Measurements from ENCODE around the gene BABAM2.
A peak's percentile ranks its signal among the peaks of the same experiment; 100 is the strongest.
"Not testable (repeated sequence)": the region's sequence is repeated elsewhere in the genome, so short reads cannot be mapped to it uniquely, and the experiment has no call there.

BABAM2 gene

DNA sequence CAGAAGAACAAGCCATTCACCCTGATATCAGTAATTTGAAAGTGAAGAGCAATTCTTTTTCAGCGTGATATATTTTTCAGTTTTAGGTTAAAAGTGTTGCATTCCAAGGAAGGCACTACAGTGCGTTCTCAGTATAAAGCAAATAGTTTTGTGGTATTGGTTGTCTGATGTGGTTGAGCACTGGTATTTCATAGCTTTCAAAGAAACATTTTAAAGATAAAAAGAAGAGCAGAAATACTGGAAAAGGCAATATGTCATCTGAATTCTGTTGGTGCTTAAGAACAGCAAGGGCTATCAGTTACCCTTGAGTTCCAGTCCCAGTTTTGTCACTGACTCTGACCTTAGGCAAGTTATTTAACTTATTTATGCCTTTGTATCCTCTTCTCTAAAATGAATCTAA lies 191.6 kb downstream of the BABAM2 start:
- no peak for DNase-seq (ENCODE audit: low read depth)

GRCh38 chr2:28083476-28083875 lies 192.9 kb downstream of the BABAM2 start:
- no peak for DNase-seq (ENCODE audit: low read depth)

- no peak for DNase-seq (ENCODE audit: low read depth)
These were observed 194.0 kb downstream of the BABAM2 start for GRCh38 chr2:28084564-28084963.

- DNase-seq (ENCODE audit: low read depth) = no peak
These were observed 194.7 kb downstream of the BABAM2 start for GRCh38 chr2:28085201-28085600.

- no peak for DNase-seq (ENCODE audit: low read depth)
These were observed 196.1 kb downstream of the BABAM2 start for GRCh38 chr2:28086611-28087010.

DNA sequence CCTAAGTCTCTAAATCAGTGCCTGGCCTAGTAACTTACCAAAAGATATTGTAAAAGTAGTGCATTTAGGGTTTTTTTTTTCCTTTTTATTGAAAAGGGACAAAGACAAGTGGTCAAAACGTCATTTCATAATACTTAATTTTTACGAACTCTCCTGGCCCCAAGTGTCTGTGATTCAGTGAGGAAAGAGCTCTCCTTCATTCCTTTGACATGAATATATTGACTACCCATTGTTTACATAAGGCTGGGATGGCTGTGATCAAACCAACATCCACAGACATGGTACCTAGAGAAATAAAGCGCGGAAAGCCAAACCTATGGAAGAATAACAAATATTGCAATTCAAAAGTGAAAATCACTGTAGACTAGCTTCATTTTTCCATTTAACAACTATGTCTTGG lies 198.4 kb downstream of the BABAM2 start:
- DNase-seq (ENCODE audit: low read depth) = no peak

DNA sequence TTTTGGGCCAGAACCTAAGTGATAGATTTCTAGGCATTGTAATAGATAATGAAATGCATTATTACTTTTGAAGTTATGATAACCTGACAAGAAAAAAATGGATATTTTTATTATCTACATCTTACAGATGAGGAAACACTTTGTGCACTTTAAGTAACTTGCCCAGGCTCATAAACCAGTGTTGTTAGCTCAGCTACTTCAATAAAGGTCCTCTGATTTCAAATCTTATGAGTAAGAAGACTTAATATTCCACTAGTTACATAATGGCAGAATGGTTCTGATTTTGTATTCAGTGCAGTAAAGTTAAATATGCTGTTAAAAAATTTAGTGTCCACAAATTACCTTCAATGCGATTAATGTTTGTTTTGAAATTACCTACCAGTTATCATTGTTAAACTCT lies 199.0 kb downstream of the BABAM2 start:
- DNase-seq (ENCODE audit: low read depth) = no peak

DNA sequence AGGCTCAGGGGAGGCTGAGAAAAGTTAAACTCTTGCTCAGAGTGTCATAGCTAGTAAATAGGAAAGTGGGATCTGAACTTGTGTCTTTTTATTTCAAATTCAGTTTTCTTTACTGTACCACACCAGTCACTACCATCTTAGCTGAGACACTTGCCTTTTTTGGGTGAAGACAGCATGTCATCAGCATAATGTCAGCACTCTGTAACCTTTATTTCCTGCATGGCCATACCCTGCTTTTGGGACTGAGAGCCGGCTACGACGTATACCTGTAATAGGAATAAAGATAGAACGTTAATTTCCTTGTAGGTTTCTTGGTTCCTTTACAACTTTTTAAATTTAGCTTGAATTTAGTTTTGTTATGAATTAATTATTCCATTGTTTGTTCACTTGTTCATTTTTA lies 202.8 kb downstream of the BABAM2 start:
- DNase-seq (ENCODE audit: low read depth) = no peak

- no peak for DNase-seq (ENCODE audit: low read depth)
These were observed 203.2 kb downstream of the BABAM2 start for GRCh38 chr2:28093768-28094167.

- DNase-seq (ENCODE audit: low read depth) = no peak
These were observed 204.2 kb downstream of the BABAM2 start for GRCh38 chr2:28094739-28095138.

DNA sequence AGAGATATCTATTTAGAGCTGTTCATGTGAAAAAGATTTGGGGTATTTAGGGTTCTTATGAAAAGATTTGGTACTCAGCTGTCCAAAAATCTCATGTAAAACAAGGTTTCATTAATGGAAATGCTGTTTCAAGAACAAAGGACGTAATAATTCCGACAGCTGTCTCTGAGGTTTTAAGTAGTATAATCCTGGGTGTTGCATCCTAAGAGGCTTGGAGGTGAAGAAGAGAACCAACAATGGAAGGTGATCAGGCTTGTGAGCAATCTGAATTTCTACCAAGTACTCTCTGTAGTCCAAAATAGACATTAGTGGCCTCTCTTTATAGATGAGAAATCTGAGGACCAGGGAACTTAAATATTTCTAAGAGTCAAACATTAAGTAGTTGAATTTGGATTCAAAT lies 205.1 kb downstream of the BABAM2 start:
- DNase-seq (ENCODE audit: low read depth) = no peak

DNA sequence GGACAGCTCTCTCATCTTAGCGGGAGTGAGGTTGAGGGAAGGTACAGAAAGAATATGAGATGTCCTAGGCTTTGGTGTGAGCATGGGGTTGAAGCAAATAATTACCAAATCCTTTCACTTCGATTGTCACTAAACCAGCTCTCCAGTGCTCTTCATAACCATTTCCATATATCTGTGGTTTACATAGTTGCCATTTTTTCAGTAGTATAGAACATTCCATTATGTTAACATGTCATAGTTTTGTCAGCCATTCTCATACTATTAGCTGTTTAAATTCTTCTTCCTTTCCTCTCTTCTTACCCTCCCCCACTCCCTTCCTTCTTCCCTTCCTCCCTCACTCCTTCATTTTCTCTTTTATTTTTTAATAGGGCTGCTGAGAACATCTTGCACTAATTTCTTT lies 205.9 kb downstream of the BABAM2 start:
- no peak for DNase-seq (ENCODE audit: low read depth)

GRCh38 chr2:28098501-28099225 lies 208.1 kb downstream of the BABAM2 start:
- DNase-seq (ENCODE audit: low read depth) = no peak

DNA sequence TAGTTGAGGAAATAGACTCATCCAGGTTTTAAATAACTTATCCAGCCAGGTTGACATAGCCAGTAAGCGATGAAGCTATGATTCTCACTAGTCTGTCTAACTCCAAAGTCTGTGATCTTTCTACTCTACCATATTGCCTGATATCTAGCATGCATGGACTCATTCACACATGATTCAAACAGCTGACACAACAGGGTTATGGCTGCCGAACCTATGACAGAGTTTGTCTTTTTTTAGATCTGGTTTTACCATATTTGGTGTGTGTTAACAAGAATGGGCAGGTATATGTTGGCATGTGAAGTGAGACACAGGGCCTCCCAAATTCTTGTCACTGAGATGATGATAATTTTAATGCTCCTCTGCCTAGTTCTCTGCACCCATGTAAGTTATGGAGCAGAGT lies 210.6 kb downstream of the BABAM2 start:
- no peak for DNase-seq (ENCODE audit: low read depth)

- DNase-seq (ENCODE audit: low read depth) = no peak
These were observed 211.4 kb downstream of the BABAM2 start for GRCh38 chr2:28101892-28102291.

DNA sequence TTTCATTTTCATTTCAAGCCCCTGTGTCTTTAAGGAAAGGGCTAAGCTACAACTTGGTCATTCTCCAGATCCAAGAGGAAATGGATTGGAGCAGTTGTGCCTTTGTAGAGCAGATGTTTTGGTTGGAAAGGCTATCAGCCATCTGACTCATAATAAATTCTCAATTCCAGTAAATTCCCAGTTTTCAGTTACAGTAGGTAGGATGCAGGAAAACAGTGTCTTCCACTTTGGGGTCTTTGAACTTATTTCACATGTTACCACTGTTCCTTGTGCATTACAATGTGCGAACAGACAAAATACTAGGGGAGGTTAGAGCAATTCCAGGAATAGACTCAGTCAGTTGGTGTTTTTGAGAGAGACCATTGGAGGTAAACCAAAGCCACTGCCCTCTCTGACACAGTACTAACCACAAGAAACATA lies 211.9 kb downstream of the BABAM2 start:
- peak; percentile 51 for DNase-seq (ENCODE audit: low read depth)

DNA sequence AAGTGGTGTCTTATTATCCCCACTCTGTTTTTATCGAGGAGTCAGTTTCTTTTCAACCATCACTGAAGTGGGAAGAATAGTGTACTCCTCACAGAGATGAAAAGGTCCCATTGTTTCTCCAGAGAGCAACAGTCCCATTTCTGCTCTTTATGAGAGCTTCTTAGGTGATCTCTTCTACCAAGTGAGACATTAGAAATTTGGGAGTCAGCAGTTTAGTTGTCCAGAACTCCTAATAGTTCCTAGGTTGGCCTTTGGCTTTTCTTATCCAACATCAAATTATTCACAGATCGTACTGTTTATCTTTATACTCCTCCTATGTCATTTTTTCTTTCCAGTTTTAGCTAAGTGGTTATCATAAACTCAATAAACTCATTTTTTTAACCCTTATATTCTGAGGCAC lies 213.1 kb downstream of the BABAM2 start:
- DNase-seq (ENCODE audit: low read depth) = no peak

GRCh38 chr2:28108143-28108542 lies 217.6 kb downstream of the BABAM2 start:
- no peak for DNase-seq (ENCODE audit: low read depth)

- DNase-seq (ENCODE audit: low read depth) = not testable (repeated sequence)
These were observed 223.2 kb downstream of the BABAM2 start for GRCh38 chr2:28113771-28114170.

- no peak for DNase-seq (ENCODE audit: low read depth)
These were observed 226.6 kb downstream of the BABAM2 start for GRCh38 chr2:28117104-28117596.

DNA sequence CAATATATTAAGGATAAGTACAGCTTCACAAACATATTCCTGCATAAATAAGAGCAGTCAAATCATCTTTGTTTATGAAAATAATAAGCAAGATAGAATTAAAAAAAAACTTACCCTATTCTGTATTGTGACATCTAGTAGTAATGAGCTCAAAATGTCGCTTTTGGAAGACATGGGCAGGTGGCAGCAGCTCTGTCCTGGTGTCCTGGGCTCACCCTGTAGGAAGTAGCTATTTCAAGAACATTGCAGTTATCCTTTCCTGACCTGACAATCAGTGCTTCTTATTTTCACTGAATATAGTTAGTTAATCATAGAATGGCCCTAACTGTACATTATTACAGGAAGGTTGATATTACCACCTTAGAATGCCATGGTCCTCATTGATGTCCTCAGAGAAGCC lies 229.1 kb downstream of the BABAM2 start:
- no peak for DNase-seq (ENCODE audit: low read depth)

- DNase-seq (ENCODE audit: low read depth) = no peak
These were observed 237.9 kb downstream of the BABAM2 start for GRCh38 chr2:28128281-28128950.

DNA sequence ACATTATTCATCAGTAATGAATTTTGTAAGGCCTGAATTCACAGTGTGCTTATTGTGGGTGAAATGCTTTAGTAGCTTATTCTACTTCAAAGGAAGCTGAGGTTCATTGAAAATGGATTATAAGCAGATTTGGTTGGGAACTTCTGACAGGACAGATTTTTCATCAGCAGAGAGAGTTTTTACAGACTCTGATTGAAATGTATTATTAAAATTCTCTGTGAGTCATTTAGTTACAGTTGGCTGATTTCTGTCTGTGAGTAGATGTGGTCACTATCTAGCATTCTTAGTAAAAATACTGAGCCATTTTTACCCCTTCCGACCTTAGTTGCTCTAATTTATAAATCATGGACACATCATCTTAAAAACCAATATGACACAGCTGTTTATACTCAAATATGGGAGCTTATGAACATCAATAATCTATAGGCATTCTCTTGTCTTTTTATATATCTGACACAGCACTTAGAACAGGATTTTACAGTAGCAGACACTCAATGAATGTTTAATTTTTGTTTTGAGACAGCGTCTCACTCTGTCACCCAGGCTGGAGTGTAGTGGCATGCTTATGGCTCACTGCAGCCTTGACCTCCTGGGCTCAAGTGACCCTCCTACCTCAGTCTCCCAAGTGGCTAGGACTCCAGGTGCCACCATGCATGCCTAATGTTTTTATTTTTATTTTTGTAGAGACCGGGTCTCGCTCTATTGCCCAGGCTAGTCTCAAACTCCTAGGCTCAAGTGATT lies 239.6 kb downstream of the BABAM2 start:
- DNase-seq (ENCODE audit: low read depth) = no peak
